Gastroesophageal sphincter (tissue), 3 donors: ENCODE results near the gene MTCH2.

Source experiments
- CTCF ChIP-seq, 4 experiments: fragments of 200-600 bp in 2 of 4; fragments of 450-650 bp in 2 of 4; sonication (generic) in 1 of 4; IDR thresholded peaks; one replicate each; pipeline ENCODE4 v1.5.1; 2017 to 2019; ENCODE audit warnings: antibody characterized with exemption in 4 of 4, mild to moderate bottlenecking in 2 of 4, moderate library complexity in 2 of 4
- EP300 ChIP-seq: sonication (generic); formaldehyde crosslinking; IDR thresholded peaks from one replicate; pipeline ENCODE4 v1.6.1; 2017; ENCODE audit warnings: antibody characterized with exemption, mild to moderate bottlenecking
- POLR2A ChIP-seq, 2 donors: fragments of 450-650 bp; IDR thresholded peaks; one replicate each; pipeline ENCODE4 v1.6.1; 2017; ENCODE audit warnings: antibody characterized with exemption in 2 of 2, mild to moderate bottlenecking in 2 of 2, moderate library complexity in 1 of 2
- POLR2AphosphoS5 ChIP-seq: sonication (generic); formaldehyde crosslinking; IDR thresholded peaks from one replicate; pipeline ENCODE4 v1.6.1; 2017; ENCODE audit warnings: antibody characterized with exemption

GRCh38 chr11:47589977-47590861, 52.1 kb downstream of the MTCH2 start:
- TF ChIP-seq CTCF (IDR thresholded peaks at IDR 0.05) (no peak), POLR2A (IDR thresholded peaks at IDR 0.05) (no peak), POLR2AphosphoS5 (no peak), EP300 (no peak)
